GM12878 (cell line): ENCODE data around the gene B3GAT1. TPM values are rescaled to one million over a fixed set of nuclear protein-coding genes. Genes with fewer than 3 reads are reported as not detected.

Source experiments
- ATAC-seq: fragments of 200-7000 bp; cut with Tn5 transposase; 3 replicates; pipeline ENCODE4 v1.9.1; 2020; ENCODE audit warnings: mild to moderate bottlenecking, moderate library complexity
- BruUV-seq: library from RNA; stranded (reverse); fragments of 400-500 nt; replicated peaks from 2 replicates; lab custom pipeline; 2021; lab: Mats Ljungman, UMichigan
- CTCF ChIA-PET: fragments of 300-600 bp; sonication (Branson Sonifier 250); formaldehyde crosslinking; extraction: SDS; loops from one replicate; lab custom pipeline; 2021; ENCODE audit warnings: inconsistent platforms; lab: Yijun Ruan, JAX
- POLR2A ChIA-PET: fragments of 350-600 bp; formaldehyde crosslinking; extraction: SDS; loops from one replicate; lab custom pipeline; 2021; ENCODE audit warnings: inconsistent platforms; lab: Charles Lee
- RAD21 ChIA-PET: fragments of 300-600 bp; sonication (Branson Sonifier 250); formaldehyde crosslinking; loops from one replicate; lab custom pipeline; 2023; ENCODE audit warnings: antibody characterized with exemption; ENCODE audit not compliant: unreplicated experiment; lab: Charles Lee
- SMC1A ChIA-PET: fragments of 300-600 bp; sonication (Branson Sonifier 250); formaldehyde crosslinking; loops from one replicate; lab custom pipeline; 2023; ENCODE audit not compliant: unreplicated experiment, uncharacterized antibody; lab: Charles Lee
- DNase-seq: peaks from one replicate; pipeline ENCODE4 v3.0.0-alpha.2; 2011; ENCODE audit warnings: low read depth, low spot score
- FAIRE-seq: peaks from 3 replicates; lab custom pipeline; 2011; peaks lifted over from hg19 to GRCh38; lab: Jason Lieb, UNC
- H2AFZ ChIP-seq: 2 replicates; pipeline ENCODE4 v1.6.0; 2011; ENCODE audit warnings: low read depth, low read length, control low read depth; ENCODE audit not compliant: control insufficient read depth
- H3K27ac ChIP-seq: 2 replicates; pipeline ENCODE4 v1.5.1; 2011; ENCODE audit warnings: control low read depth; ENCODE audit not compliant: control insufficient read depth, insufficient read depth
- H3K27me3 ChIP-seq, 2 experiments: replicated peaks in 1 of 2; 2 replicates each; pipeline versions ENCODE4 v1.6.0 to v1.6.1; 2011; ENCODE audit warnings: low read length in 1 of 2; ENCODE audit not compliant: control insufficient read depth in 2 of 2, insufficient read depth in 2 of 2
- H3K36me3 ChIP-seq, 2 experiments: 2 replicates each; pipeline ENCODE4 v1.5.1; 2011; ENCODE audit warnings: low read length in 1 of 2; ENCODE audit not compliant: control insufficient read depth in 2 of 2, insufficient read depth in 2 of 2
- H3K4me1 ChIP-seq: 2 replicates; pipeline ENCODE4 v1.6.1; 2011; ENCODE audit warnings: mild to moderate bottlenecking, low read length, moderate library complexity, mixed read lengths; ENCODE audit not compliant: control insufficient read depth, insufficient read depth
- H3K4me2 ChIP-seq: 2 replicates; pipeline ENCODE4 v1.6.0; 2011; ENCODE audit warnings: control low read depth; ENCODE audit not compliant: control insufficient read depth, insufficient read depth
- H3K4me3 ChIP-seq: fragments of 200-600 bp; sonication (generic); 2 replicates; pipeline ENCODE4 v1.5.1; 2016
- H3K79me2 ChIP-seq: 2 replicates; pipeline ENCODE4 v1.6.0; 2011; ENCODE audit warnings: low read length; ENCODE audit not compliant: control insufficient read depth, insufficient read depth
- H3K9ac ChIP-seq: 2 replicates; pipeline ENCODE4 v1.8.0; 2011; ENCODE audit warnings: low read length, control low read depth, mixed read lengths; ENCODE audit not compliant: control insufficient read depth, insufficient read depth
- H3K9me3 ChIP-seq: replicated peaks from 3 replicates; pipeline ENCODE4 v1.5.1; 2011; ENCODE audit warnings: mild to moderate bottlenecking, low read length; ENCODE audit not compliant: control insufficient read depth, insufficient read depth
- H4K20me1 ChIP-seq: 2 replicates; pipeline ENCODE4 v1.6.0; 2011; ENCODE audit not compliant: control insufficient read depth, insufficient read depth
- CBX5 ChIP-seq: sonication (generic); IDR thresholded peaks from 2 replicates; pipeline ENCODE4 v1.6.1; 2016; ENCODE audit warnings: low read depth, moderate library complexity, mild to moderate bottlenecking, inconsistent platforms
- CHD1 ChIP-seq: IDR thresholded peaks from 2 replicates; pipeline ENCODE4 v1.6.1; 2012; ENCODE audit warnings: low read depth, low read length, improper control_type of control experiment
- FOXM1 ChIP-seq: IDR thresholded peaks from 2 replicates; pipeline ENCODE4 v1.6.1; 2012; ENCODE audit warnings: low read depth, mild to moderate bottlenecking, inconsistent platforms, low read length, moderate library complexity
- MAX ChIP-seq: IDR thresholded peaks from 2 replicates; pipeline ENCODE4 v1.6.1; 2012; ENCODE audit warnings: low read depth, low read length, improper control_type of control experiment
- MXI1 ChIP-seq: fragments of 150-350 bp; IDR thresholded peaks from 2 replicates; pipeline ENCODE4 v1.6.1; 2011; ENCODE audit warnings: low read depth, mild to moderate bottlenecking, inconsistent platforms, low read length, improper control_type of control experiment
- MYB ChIP-seq: fragments of 150-350 bp; IDR thresholded peaks from 2 replicates; pipeline ENCODE4 v1.6.1; 2014; ENCODE audit warnings: mild to moderate bottlenecking, low read depth, low read length, borderline replicate concordance
- PAX8 ChIP-seq: fragments of 450-650 bp; IDR thresholded peaks from 2 replicates; pipeline ENCODE4 v1.6.1; 2017; ENCODE audit warnings: mild to moderate bottlenecking, moderate library complexity
- SREBF1 ChIP-seq: IDR thresholded peaks from 2 replicates; pipeline ENCODE4 v1.6.1; 2012; ENCODE audit warnings: mild to moderate bottlenecking, low read length
- STAT1 ChIP-seq: fragments of 450-650 bp; conservative IDR thresholded peaks from 2 replicates; pipeline ENCODE4 v1.6.1; 2014; ENCODE audit warnings: antibody characterized with exemption, mild to moderate bottlenecking
- SUPT20H ChIP-seq: IDR thresholded peaks from 2 replicates; pipeline ENCODE4 v1.6.1; 2011; ENCODE audit warnings: low read depth, mild to moderate bottlenecking, low read length, moderate library complexity, borderline replicate concordance; ENCODE audit not compliant: control insufficient read depth
- TAF1 ChIP-seq: IDR thresholded peaks from 2 replicates; pipeline ENCODE4 v1.6.1; 2011; ENCODE audit warnings: mild to moderate bottlenecking, low read depth, low read length, borderline replicate concordance
- TBL1XR1 ChIP-seq: IDR thresholded peaks from 2 replicates; pipeline ENCODE4 v1.6.1; 2012; ENCODE audit warnings: low read depth, low read length, improper control_type of control experiment
- ZBED1 ChIP-seq: IDR thresholded peaks from 2 replicates; pipeline ENCODE4 v1.6.1; 2016; ENCODE audit warnings: borderline replicate concordance
- ZNF217 ChIP-seq: fragments of 450-650 bp; IDR thresholded peaks from 2 replicates; pipeline ENCODE4 v1.6.1; 2017; ENCODE audit warnings: antibody characterized with exemption, mild to moderate bottlenecking
- ZNF384 ChIP-seq: IDR thresholded peaks from 2 replicates; pipeline ENCODE4 v1.6.1; 2012; ENCODE audit warnings: low read depth, mild to moderate bottlenecking, low read length, improper control_type of control experiment, borderline replicate concordance
- ZSCAN29 ChIP-seq: fragments of 450-650 bp; IDR thresholded peaks from 2 replicates; pipeline ENCODE4 v1.6.1; 2017; ENCODE audit warnings: mild to moderate bottlenecking, moderate library complexity
- WGBS: methylation state at CpG from one replicate; pipeline ENCODE4 v1.1.6; 2016; ENCODE audit warnings: low lambda C conversion rate; ENCODE audit not compliant: insufficient replicate concordance, insufficient coverage; ENCODE audit errors: missing lambda C conversion rate; 5-methylcytosine and 5-hydroxymethylcytosine counted together
- in situ Hi-C: fragments of 300-500 bp; cut with MboI; formaldehyde crosslinking; loops from 9 replicates; pipeline ENCODE4 v1.14.3; 2018; ENCODE audit warnings: mixed read lengths
- intact Hi-C: fragments of 100-400 bp; cut with micrococcal nuclease; formaldehyde crosslinking; loops from one replicate; pipeline ENCODE4 v1.14.2; 2022; ENCODE audit not compliant: unreplicated experiment
- polyA plus RNA-seq, 11 experiments: library from polyadenylated mRNA; depleted of rRNA in 4 of 11; unstranded in 6 of 11; stranded (reverse) in 5 of 11; fragments of >200 nt; fragmentation: Nextera tagmentation in 4 of 11; fragmentation: Illumina TruSeq in 1 of 11; extraction: Ambion mirVana in 4 of 11; extraction: Trizol in 1 of 11; gene quantifications; 1 replicate in 1 of 11; 2 replicates in 10 of 11; pipeline versions ENCODE4 v1.2.1 to v1.2.3, GENCODE V29; 2011 to 2016; ENCODE audit warnings: inconsistent platforms in 2 of 11, missing spikeins in 2 of 11, low read depth in 1 of 11
- total RNA-seq, 4 experiments: library from RNA; depleted of rRNA in 3 of 4; stranded (reverse); fragments of >200 nt in 3 of 4; fragmentation: Illumina TruSeq in 1 of 4; extraction: Trizol in 1 of 4; gene quantifications; 2 replicates each; pipeline versions ENCODE4 v1.2.1 to v1.2.3, GENCODE V29; 2013 to 2021
- TF ChIP-seq, protein P1 (sequence below): fragments of 450-650 bp; IDR thresholded peaks from 2 replicates; pipeline ENCODE4 v1.6.1; 2018; ENCODE audit warnings: mild to moderate bottlenecking, low read depth, moderate library complexity; ENCODE audit not compliant: partially characterized antibody

The B3GAT1 gene
- total and polyA plus RNA-seq, 10 of the 15 experiments (the other 5 are each of a cell fraction or from before 2014, with no cell fraction given), result 0.05 TPM; not detected in 9

GRCh38 chr11:134387501-134387900, 24.5 kb downstream of the B3GAT1 start:
- no peak for TF ChIP-seq MXI1
- no peak for TF ChIP-seq PAX8
- no peak for TF ChIP-seq ZBED1
- TF ChIP-seq FOXM1, result no peak
- TF ChIP-seq ZSCAN29, result no peak
- TF ChIP-seq CBX5, result no peak
- no peak for TF ChIP-seq SREBF1
- ChIA-PET SMC1A (no interaction called here), POLR2A (no interaction called here), CTCF (no interaction called here), RAD21 (no interaction called here)
- Histone ChIP-seq H3K36me3 (no peaks in the 10 kb centered on the region), H3K9me3 (no peaks in the 10 kb centered on the region), H3K4me1 (no peaks in the 10 kb centered on the region), H3K27ac (no peak overlapping the region), H3K79me2 (no peaks in the 10 kb centered on the region), H4K20me1 (no peaks in the 10 kb centered on the region), H3K27me3 (no peaks in the 10 kb centered on the region; a peak in 1 of 4 replicates), H3K4me2 (no peak overlapping the region), H3K4me3 (no peak overlapping the region), H3K9ac (no peak overlapping the region), H2AFZ (no peak overlapping the region)
- 64% methylated on average over 21 of the region's 21 CpGs for WGBS
- ATAC-seq (no peak), DNase-seq (no peak), FAIRE-seq (no peak)
- no TSS peak for BruUV-seq
- in situ Hi-C loops, result no loop called here
- intact Hi-C loops, result no loop called here

- ChIA-PET RAD21 (no interaction called here), CTCF (no interaction called here), SMC1A (no interaction called here), POLR2A (no interaction called here)
- 3% methylated on average over 6 of the region's 6 CpGs for WGBS
- Histone ChIP-seq H3K79me2 (no peaks in the 10 kb centered on the region), H3K27ac (no peak overlapping the region), H3K4me1 (no peaks in the 10 kb centered on the region), H3K9ac (no peak overlapping the region), H3K9me3 (no peaks in the 10 kb centered on the region), H4K20me1 (no peaks in the 10 kb centered on the region), H3K4me3 (no peak overlapping the region), H3K36me3 (no peaks in the 10 kb centered on the region), H2AFZ (no peak overlapping the region), H3K27me3 (no peaks in the 10 kb centered on the region; a peak in 1 of 4 replicates), H3K4me2 (no peak overlapping the region)
- DNase-seq (no peak), ATAC-seq (no peak), FAIRE-seq (no peak)
- BruUV-seq, result no TSS peak
- in situ Hi-C loops, result no loop called here
- intact Hi-C loops, result no loop called here
- no peak for TF ChIP-seq MYB
- no peak for TF ChIP-seq ZNF384
- TF ChIP-seq CHD1, result no peak
- no peak for TF ChIP-seq TAF1
- TF ChIP-seq, protein P1, sequence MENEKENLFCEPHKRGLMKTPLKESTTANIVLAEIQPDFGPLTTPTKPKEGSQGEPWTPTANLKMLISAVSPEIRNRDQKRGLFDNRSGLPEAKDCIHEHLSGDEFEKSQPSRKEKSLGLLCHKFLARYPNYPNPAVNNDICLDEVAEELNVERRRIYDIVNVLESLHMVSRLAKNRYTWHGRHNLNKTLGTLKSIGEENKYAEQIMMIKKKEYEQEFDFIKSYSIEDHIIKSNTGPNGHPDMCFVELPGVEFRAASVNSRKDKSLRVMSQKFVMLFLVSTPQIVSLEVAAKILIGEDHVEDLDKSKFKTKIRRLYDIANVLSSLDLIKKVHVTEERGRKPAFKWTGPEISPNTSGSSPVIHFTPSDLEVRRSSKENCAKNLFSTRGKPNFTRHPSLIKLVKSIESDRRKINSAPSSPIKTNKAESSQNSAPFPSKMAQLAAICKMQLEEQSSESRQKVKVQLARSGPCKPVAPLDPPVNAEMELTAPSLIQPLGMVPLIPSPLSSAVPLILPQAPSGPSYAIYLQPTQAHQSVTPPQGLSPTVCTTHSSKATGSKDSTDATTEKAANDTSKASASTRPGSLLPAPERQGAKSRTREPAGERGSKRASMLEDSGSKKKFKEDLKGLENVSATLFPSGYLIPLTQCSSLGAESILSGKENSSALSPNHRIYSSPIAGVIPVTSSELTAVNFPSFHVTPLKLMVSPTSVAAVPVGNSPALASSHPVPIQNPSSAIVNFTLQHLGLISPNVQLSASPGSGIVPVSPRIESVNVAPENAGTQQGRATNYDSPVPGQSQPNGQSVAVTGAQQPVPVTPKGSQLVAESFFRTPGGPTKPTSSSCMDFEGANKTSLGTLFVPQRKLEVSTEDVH, result no peak
- no peak for TF ChIP-seq SUPT20H
- TF ChIP-seq TBL1XR1, result no peak
- no peak for TF ChIP-seq MAX
- TF ChIP-seq STAT1, result no peak
- no peak for TF ChIP-seq FOXM1
- TF ChIP-seq ZNF217, result no peak
Observed at GRCh38 chr11:134386945-134387344, 25.1 kb downstream of the B3GAT1 start.
